Stimulated activated CD4-positive, alpha-beta T cell treated with anti-CD3 and anti-CD28 coated beads, Interleukin-12 subunit alpha, Interleukin-12 subunit beta, amount 100 ng/mL, for 4 hours (primary cell): ENCODE measurements around the gene APOL1.
"Not testable (repeated sequence)": the region's sequence is repeated elsewhere in the genome, so short reads cannot be mapped to it uniquely, and the experiment has no call there.

Source experiments
- DNase-seq: peaks from one replicate; pipeline ENCODE4 v3.0.0-alpha.2; 2020

The APOL1 gene

DNA sequence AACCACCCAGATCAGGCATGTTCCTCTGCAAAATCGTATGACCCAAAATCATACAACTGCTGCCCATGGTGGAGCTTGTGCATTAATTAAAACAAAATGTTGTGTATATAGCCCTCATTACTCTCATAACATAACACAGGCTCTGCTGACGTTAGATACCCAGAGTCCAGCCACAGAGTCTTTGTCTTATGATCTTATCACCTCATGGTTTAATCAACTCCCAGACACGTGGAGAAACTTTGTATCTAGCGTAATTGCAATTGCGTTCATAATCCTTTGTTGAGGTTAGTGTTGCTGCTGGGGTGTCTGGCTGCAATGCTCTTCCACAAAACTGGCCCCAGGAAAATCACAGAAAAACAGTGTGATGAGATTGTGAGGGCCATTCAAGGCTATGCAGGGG is 5.0 kb upstream of the APOL1 start:
- no peak for DNase-seq

DNA sequence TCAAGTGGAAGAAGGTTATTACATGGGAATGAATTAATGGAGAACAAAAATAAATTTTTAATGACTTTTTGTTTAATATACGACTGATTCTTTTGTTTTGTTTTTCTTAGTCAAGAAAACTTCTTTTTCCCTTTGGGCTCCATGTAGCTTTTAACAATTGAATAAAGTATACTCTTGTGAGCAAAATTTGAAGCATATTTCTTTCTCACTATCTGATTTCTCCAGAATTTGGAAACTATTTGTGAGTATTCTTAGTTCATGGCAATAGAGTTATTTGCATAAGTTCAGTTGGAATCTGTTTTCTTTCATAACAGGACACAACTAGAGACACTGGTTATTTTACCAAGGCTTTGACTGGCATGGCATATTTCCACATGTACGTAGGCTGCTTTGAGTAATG is 3.8 kb upstream of the APOL1 start:
- DNase-seq: no peak

DNA sequence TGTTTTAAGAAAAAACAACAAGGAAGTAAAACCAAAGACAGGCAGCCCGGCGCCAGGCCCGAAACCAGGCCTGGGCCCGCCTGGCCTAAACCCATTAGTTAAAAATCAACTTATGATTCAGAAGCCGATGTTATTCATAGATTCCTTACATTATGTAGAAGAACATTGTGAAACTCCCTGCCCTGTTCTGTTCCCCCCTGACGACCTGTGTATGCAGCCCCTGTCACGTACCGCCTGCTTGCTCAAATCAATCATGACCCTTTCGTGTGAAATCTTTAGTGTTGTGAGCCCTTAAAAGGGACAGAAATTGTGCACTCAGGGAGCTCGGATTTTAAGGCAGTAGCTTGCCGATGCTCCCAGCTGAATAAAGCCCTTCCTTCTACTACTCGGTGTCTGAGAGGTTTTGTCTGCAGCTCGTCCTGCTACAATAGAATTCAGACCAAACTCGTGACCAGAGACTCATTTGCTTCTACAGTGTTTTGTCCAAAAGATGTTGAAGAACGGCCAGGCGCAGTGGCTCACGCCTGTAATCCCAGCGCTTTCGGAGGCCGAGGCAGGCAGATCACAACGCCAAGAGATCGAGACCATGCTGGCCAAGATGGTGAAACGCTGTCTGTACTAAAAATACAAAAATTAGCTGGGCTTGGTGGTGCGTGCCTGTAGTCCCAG is 2.5 kb upstream of the APOL1 start:
- not testable (repeated sequence) for DNase-seq

DNA sequence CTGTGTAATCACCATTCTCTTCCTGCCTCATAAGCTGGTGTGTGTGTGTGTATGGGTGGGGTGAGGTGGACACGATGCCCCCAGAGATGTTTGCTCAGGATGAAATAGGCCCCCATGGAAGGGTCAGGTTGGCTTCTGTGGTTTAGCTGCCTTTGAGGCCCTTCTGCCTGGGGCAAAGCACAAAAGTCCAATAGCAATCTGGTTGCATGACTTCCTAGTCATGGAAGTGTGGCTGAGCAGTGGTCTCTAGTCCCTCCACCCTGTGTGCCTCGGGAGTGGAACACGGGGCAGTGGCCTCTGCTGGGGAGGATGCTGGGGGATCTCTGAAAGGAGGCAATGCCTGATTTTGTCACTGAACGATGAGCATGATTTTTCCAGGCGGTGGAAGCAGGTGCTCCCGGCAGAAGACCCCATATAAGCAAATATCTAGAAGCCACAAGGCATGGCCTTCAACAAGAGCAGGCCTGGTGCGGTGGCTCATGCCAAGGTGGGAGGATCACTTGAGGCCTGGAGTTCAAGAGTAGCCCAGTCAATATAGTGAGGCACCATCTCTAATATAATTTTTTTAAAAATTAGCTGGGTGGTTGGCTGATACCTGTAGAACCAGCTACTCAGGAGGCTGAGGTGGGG is 839 bp upstream of the APOL1 start:
- DNase-seq: not testable (repeated sequence)

DNA sequence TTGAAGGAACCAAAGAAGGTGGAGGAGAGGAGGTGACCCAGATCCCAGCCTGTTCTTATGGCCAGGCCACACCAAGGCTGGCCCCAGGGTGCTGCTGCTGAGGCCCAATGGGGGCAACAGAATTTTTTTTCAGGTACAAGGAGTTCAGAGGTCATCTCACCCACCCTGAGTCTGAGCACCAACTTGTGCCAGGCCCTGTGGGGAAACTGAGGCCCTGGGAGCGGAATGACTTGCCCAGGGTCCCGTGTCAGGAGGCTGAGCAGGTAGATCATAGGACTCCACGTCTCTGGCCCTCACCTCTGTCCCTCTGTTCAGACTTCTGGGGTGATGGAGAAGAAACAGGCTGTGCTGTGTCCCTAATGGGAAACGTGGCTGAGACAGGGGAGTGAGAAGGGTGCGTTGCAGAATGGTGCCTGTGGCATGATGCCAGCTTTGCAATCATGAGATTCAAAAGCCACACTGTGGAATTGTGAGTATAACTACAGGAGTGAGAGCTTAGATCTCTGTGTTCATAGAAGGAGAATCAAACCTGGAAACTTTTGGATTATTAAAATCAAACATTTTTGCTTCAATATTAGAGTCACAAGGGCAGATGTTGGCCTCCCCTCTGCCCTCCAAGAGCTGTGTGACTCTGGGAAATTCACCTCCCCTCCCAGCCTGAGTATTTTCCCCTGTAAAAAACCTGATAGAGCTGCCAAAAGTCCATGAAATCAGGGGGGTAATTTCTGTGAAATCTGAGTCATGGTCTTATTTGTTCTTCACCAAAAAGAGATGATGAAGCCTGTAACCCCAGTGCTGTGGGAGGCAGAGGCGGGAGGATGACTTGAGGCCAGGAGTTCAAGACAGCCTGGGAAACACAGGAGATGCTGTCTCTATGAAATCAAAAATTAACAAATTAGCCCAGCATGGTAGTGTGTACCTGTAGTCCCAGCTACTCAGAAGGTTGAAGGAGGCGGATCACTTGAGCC is 874 bp downstream of the APOL1 start:
- DNase-seq: peak; percentile 48

DNA sequence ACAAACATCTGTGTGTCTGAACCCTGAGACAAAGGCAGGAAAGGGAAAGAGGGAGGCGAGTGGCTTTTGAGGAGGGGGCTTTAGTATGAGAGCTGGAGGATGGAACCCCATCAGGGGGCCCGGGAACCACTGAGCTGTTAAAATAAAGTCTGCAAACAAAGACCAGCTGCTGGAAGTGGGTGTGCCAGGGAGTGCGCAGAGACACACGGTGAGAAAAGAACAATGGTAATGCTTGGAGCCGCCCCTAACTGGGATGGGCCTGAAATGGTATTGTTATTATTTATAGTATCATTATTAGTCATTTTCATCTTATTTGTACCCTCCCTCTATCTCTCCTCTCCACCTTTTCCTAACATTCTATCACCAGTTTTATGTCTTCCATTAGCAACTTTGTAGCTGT is 2.6 kb downstream of the APOL1 start:
- not testable (repeated sequence) for DNase-seq

DNA sequence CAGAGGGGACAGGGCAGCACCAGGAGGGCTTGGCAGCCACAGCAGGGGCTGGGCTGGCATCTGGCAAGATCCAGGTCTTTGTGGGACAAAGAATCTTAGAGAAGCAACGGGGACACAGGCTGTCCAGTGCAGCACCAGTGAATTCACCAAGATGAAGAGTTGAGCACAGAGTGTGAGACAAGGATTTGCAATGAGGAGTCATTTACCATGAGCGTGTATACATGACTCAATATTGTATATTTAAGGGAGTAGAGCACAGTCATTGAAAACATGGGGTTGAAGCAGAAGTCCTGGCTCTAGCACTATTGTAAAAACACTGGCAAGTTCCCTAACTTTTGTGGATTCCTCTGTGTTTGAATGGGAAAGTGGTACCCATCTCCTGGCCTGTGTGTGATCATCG is 3.5 kb downstream of the APOL1 start:
- no peak for DNase-seq

DNA sequence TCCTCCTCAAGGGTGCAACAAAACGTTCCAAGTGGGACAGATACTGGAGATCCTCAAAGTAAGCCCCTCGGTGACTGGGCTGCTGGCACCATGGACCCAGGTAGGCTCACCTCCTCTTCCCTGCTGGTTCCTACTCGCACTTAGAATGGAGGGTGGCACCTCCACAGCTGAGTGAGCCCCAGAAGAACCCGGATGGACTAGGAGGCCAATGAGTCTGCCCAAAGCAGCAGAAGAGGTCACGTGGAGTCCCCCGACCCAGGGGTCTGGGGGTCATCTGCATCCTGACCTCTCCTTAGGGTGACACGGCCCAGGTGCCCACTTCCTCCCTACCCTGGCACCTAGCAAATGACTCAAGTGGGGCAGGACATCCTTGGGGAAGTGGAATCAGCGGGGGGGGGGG is 4.4 kb downstream of the APOL1 start:
- DNase-seq: no peak

DNA sequence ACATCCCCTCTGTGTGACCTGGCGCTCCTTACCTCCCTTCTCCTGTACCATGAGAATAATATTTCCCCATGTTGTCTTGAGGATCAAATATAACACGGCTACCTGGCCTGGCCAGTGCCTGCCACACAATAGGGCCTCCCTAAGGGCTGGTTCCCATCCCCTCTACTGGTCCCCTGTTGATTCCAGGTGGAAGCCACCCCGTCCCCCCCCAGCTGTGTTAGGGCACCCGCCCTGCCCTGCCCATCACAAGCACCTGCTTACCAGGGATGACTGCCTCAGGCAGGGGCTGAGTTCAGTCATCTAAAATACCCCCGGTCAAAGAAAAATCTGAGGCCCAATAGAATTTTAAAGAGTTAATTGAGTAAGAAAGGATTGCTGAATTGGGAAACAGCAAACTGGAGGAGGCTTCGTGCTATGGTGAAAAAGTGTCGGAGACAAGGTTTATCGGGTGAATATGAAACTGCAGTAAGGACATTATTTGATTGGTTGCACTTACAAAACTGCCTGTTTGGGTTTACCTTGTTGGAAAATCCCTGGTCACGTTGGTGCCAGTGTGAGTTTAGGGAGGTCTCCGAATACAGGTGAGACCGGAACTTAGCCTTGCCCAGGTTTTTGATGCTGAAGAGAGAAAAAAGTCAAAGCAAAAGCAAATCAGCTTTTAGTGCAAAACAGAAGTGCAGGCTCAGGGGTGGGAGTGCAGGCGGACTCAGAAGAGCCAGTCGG is 5.2 kb downstream of the APOL1 start:
- no peak for DNase-seq

DNA sequence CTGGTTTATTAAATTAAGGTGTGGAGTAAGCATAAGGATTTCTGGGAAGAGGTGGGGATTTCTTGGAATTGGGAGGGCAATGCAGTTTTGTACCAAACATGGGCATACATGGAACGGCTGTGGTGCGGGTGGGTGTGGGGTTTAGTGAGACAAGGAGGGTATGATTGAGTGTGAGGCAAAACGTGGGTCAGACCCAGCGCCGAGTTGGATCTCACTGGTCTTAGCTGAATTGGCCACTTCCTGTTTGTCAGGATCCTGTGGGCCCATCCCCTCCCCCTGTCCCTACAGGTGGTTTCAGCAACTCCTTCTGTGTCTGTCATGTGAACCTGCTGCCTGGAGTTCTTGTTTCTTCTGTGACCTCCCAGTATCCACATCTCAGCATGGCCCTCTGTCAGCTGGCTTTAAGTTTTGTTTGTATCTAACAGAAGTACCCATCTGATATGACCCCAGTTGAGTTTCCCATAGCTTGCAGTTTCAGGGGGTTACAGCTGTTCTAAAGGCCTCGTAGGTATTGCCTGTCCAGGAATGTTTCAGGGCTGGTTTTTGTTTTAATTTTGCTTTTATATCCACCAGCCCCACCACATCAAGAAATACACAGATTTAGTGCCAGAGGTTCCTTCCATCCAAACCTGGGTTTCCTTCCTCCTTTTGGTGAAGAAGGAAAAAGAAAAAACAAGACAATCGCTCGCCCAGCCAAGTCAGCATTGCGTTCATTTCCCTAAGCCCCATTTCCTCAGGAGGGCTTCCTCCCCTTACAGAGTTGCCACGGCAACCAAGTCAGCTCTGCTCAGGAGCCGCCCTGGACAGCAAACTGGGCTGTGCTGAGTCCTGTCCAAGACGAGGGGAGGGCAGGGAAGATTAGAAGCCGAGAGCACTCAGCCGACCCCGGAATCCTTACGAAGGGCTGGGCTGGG is 6.0 kb downstream of the APOL1 start:
- DNase-seq: no peak

DNA sequence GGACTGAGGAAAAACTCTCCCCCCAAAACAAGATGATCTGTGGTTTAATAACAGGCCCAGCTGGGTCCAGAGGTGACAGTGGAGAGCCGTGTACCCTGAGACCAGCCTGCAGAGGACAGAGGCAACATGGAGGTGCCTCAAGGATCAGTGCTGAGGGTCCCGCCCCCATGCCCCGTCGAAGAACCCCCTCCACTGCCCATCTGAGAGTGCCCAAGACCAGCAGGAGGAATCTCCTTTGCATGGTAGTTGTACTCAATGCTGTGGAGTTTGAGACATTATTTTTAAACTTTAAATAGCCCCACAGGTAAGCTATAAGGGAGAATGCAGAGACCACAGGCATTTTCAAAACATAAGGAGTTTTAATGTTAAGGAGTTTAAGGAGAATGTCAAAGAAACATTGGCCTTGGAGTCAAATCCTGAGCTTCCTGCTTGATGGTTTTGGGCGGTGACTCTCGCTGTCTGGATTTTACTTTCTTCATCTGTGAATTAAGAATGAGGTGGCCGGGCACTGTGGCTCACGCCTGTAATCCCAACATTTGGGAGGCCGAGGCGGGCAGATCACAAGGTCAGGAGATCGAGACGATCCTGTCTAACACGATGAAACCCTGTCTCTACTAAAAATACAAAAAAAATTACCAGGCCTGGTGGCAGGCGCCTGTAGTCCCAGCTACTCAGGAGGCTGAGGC is 6.8 kb downstream of the APOL1 start:
- no peak for DNase-seq

DNA sequence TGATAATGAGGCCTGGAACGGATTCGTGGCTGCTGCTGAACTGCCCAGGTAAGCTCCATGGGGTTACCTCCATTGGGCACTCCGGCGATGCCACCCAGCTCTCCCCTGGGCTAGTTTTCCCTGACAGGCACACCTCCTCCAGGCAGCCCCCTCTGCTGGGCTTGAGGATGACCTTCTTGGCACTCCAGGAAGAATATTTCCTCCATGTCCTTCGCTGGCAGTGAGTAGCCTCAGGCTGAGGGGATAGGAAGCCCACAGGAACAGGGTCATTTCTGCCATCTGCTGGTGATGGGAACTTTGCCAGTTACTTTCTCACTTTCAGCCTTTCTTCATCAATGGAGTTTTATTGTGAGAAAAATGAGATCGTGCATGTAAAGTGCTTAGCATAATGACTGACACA is 8.7 kb downstream of the APOL1 start:
- not testable (repeated sequence) for DNase-seq

DNA sequence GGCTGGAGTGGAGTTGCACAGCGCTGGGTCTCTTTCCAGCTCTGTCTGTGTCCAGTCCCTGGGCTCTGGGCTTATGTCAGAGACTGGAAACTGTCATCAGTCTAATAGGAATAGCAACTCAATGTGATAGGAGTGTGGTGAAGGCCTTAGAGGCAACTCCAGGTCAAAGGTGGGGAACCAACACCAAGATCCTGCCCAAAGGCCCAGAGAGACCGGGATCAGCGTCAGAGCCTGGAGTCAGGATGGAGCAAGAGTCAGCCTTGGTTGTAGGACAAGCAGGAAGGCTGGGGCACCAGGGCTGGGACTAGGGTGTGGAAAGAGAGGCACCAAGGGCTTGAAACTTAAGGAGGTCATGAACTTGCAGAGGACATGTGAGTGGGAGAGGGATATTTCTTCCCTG is 9.4 kb downstream of the APOL1 start:
- not testable (repeated sequence) for DNase-seq

DNA sequence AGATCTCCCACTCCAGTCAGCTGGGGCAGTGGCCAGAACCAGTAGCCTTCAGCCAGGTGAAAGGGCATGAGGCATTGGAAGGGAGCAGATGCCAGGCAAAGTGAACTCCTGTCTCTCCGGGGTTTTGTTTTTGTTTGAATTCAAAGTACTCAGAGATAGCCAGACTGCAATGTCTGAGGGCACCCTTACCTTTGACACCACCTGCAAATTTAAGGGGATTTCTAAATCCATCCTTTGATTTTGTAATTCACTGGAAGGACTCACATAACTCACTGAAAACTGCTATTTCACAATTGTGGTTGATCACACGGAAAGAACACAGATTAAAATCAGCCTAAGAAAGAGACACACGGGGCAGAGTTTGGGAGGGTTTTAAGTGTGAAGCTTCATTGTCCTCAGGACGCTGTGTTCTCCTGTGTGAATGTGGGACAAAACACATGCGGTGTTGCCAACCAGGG is 10.3 kb downstream of the APOL1 start:
- not testable (repeated sequence) for DNase-seq

DNA sequence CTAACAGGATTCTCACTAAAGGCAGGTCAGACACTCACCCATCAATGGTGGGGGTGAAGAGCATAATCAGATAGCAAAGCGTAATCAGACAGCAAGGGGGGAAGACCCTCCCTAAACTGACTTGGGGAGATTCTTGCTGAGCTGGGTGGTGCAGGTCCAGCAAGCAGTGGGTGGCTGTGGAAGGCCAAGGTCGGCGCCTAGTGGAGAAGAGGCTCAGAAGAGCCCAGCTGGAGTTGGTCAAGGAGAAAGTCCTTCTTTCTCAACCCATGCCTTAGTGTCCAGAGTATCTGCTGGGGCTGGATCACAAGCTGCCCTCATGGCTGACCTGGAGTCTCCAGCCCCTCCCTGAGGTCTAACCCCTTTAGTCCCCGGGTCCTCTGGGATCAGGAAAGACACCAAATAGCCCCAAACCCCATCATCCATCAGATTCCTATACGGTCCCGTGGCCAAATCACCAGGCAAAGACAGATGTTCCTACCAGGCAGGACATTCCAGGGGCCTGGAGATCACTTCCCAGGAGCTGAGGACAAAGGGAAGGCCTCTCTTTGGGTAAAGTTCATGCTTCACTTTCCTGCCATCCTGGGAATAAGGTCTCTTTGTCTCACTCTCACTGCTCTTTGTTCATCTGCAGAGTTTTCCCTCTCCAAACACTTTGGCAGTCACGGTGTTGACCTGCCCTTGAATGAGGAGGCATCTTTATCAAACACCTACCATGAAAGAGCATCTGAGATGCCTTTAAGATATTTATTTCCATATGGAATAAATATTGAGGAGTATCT is 11.1 kb downstream of the APOL1 start:
- not testable (repeated sequence) for DNase-seq

DNA sequence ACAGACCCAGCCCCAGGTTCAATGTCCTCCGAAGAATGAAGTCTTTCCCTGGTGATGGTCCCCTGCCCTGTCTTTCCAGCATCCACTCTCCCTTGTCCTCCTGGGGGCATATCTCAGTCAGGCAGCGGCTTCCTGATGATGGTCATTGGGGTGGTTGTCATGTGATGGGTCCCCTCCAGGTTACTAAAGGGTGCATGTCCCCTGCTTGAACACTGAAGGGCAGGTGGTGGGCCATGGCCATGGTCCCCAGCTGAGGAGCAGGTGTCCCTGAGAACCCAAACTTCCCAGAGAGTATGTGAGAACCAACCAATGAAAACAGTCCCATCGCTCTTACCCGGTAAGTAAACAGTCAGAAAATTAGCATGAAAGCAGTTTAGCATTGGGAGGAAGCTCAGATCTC is 14.1 kb downstream of the APOL1 start:
- DNase-seq: no peak

DNA sequence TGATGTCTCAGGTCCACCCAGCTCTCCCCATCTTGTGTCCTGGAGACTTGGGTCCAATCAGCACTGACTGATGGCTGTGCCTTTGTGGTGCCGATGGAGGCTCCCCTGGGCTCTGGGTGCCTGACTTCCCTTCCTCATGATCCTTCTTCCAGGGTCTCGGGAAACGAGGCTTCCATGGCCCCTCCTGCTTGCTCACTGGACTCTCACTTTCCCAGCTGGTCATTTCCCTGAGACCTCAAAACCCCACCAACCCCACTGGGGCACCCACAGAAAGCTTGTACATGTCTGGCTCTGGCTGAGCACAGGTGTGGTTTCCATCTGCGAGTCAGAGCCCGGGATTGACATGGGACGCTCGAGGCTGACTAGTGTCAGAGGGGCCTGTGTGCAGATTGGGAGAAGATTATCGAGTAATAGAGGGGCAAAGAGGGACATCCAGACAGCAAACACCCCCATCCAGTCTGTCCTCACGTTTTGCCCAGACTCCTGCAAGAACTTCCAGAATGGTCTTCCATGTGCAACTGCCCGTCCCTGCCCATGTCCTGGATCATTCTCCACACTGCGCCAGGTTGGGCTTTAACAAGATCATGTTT is 15.1 kb downstream of the APOL1 start:
- DNase-seq: no peak

DNA sequence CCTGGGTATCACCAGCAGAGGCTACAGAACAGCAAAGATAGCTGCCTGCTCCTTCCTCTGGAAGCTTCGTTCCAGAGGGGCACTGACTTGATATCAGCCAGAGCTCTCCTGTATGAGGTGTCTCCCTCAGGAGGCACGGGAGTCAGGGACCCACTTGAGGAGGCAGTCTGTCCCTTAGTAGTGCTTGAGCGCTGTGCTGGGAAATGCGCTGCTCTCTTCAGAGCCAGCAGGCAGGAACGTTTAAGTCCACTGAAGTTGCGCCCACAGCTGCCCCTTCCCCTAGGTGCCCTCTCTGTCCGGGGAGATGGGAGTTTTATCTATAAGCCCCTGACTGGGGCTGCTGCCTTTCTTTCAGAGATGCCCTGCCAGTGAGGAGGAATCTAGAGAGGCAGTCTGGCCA is 18.3 kb downstream of the APOL1 start:
- not testable (repeated sequence) for DNase-seq

DNA sequence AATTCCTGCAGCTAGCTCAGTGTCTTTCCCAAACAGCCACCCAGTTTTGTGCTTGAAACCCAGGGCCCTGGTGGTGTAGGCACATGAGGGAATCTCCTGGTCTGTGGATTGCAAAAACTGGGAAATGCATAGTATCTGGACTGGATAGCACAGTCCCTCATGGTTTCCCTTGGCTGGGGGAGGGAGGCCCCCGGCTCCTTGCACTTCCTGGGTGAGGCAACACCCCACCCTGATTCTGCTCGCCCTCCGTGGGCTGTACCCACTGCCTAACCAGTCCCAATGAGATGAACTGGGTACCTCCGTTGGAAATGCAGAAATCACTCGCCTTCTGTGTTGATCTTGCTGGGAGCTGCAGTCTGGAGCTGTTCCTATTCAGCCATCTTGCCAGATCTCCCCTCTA is 19.0 kb downstream of the APOL1 start:
- not testable (repeated sequence) for DNase-seq

DNA sequence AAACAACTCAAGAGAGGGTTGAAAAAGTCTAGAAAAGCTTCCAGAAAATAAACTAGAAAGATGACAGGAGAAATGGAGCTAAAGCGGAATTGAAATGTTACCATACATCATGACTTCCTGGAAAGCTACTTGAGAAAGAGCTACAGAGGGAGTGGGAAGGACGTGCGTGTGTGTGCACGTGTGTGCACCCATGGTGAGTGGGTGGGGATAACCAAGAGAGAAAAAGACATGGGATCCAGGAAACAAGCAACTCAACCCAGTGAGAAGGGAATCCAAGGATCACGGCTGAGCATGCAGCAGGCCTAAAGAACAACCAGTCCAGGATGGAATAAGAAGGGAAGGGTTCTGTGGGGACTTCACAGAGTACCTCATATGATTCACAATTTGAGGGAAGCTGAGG is 21.6 kb downstream of the APOL1 start:
- DNase-seq: no peak
